HG02885 (cell line): ENCODE data around the gene IL1RAPL2.
"Not testable (repeated sequence)": the region's sequence is repeated elsewhere in the genome, so short reads cannot be mapped to it uniquely, and the experiment has no call there.

Experiments used
- ATAC-seq: cut with Tn5 transposase; IDR thresholded peaks from one replicate; pipeline ENCODE4 v1.9.1; 2021; ENCODE audit warnings: mild to moderate bottlenecking; ENCODE audit not compliant: unreplicated experiment, poor library complexity

The IL1RAPL2 gene

GRCh38 chrX:104842646-104843045 is 276.6 kb downstream of the IL1RAPL2 start:
- no peak for ATAC-seq

- ATAC-seq, result no peak
Observed at GRCh38 chrX:104852241-104852640, 286.2 kb downstream of the IL1RAPL2 start.

- ATAC-seq, result no peak
Observed at GRCh38 chrX:104854188-104854587, 288.2 kb downstream of the IL1RAPL2 start.

GRCh38 chrX:104854790-104855340 is 288.9 kb downstream of the IL1RAPL2 start:
- ATAC-seq, result no peak

- no peak for ATAC-seq
Observed at GRCh38 chrX:104863466-104863865, 297.5 kb downstream of the IL1RAPL2 start.

- ATAC-seq, result no peak
Observed at GRCh38 chrX:104864296-104864695, 298.3 kb downstream of the IL1RAPL2 start.

- ATAC-seq, result no peak
Observed at GRCh38 chrX:104877504-104877903, 311.5 kb downstream of the IL1RAPL2 start.

- ATAC-seq, result no peak
Observed at GRCh38 chrX:104902070-104902469, 336.1 kb downstream of the IL1RAPL2 start.

GRCh38 chrX:104909694-104910093 is 343.7 kb downstream of the IL1RAPL2 start:
- ATAC-seq, result not testable (repeated sequence)

GRCh38 chrX:104913348-104913747 is 347.3 kb downstream of the IL1RAPL2 start:
- ATAC-seq, result no peak

- ATAC-seq, result not testable (repeated sequence)
Observed at GRCh38 chrX:104914686-104915085, 348.7 kb downstream of the IL1RAPL2 start.

- ATAC-seq, result no peak
Observed at GRCh38 chrX:104918122-104918521, 352.1 kb downstream of the IL1RAPL2 start.

- no peak for ATAC-seq
Observed at GRCh38 chrX:104921584-104922205, 355.7 kb downstream of the IL1RAPL2 start.

- ATAC-seq, result peak; percentile 99
Observed at GRCh38 chrX:104922206-104922621, 356.2 kb downstream of the IL1RAPL2 start.

GRCh38 chrX:104929324-104929723 is 363.3 kb downstream of the IL1RAPL2 start:
- ATAC-seq, result no peak

GRCh38 chrX:104935581-104935980 is 369.6 kb downstream of the IL1RAPL2 start:
- ATAC-seq, result no peak

- no peak for ATAC-seq
Observed at GRCh38 chrX:104953251-104953650, 387.3 kb downstream of the IL1RAPL2 start.

- ATAC-seq, result no peak
Observed at GRCh38 chrX:104961926-104962325, 395.9 kb downstream of the IL1RAPL2 start.

- ATAC-seq, result no peak
Observed at GRCh38 chrX:104968241-104968640, 402.2 kb downstream of the IL1RAPL2 start.

GRCh38 chrX:104972737-104973136 is 406.7 kb downstream of the IL1RAPL2 start:
- no peak for ATAC-seq

- ATAC-seq, result no peak
Observed at GRCh38 chrX:104987063-104987462, 421.1 kb downstream of the IL1RAPL2 start.

GRCh38 chrX:104988038-104988437 is 422.0 kb downstream of the IL1RAPL2 start:
- ATAC-seq, result no peak
